Activated CD4-positive, CD25-positive, alpha-beta regulatory T cell treated with anti-CD3 and anti-CD28 coated beads, Interleukin-2, amount 50 U/mL, for 16 hours (primary cell): ENCODE results near the gene BTBD9.

Experiments used
- DNase-seq: peaks from one replicate; pipeline ENCODE4 v3.0.0-alpha.2; 2020; ENCODE audit warnings: low read depth, low spot score

BTBD9 gene

GRCh38 chr6:38164671-38165108, 475.0 kb downstream of the BTBD9 start:
- DNase-seq: no peak

- no peak for DNase-seq
Observed at GRCh38 chr6:38164131-38164481, 475.6 kb downstream of the BTBD9 start.

GRCh38 chr6:38163186-38164130, 476.3 kb downstream of the BTBD9 start:
- no peak for DNase-seq

- no peak for DNase-seq
Observed at GRCh38 chr6:38162493-38163185, 477.1 kb downstream of the BTBD9 start.

- DNase-seq: no peak
Observed at GRCh38 chr6:38161754-38162492, 477.8 kb downstream of the BTBD9 start.

GRCh38 chr6:38161331-38161730, 478.4 kb downstream of the BTBD9 start:
- no peak for DNase-seq

- no peak for DNase-seq
Observed at GRCh38 chr6:38160831-38161230, 478.9 kb downstream of the BTBD9 start.

GRCh38 chr6:38159596-38159995, 480.1 kb downstream of the BTBD9 start:
- DNase-seq: no peak

GRCh38 chr6:38158762-38159350, 480.9 kb downstream of the BTBD9 start:
- no peak for DNase-seq

GRCh38 chr6:38157905-38158304, 481.8 kb downstream of the BTBD9 start:
- no peak for DNase-seq

- no peak for DNase-seq
Observed at GRCh38 chr6:38156818-38157565, 482.7 kb downstream of the BTBD9 start.

- no peak for DNase-seq
Observed at GRCh38 chr6:38155621-38156204, 484.0 kb downstream of the BTBD9 start.

GRCh38 chr6:38155144-38155543, 484.6 kb downstream of the BTBD9 start:
- DNase-seq: no peak

GRCh38 chr6:38154731-38155130, 485.0 kb downstream of the BTBD9 start:
- no peak for DNase-seq

GRCh38 chr6:38153798-38154345, 485.9 kb downstream of the BTBD9 start:
- DNase-seq: no peak

GRCh38 chr6:38153076-38153797, 486.5 kb downstream of the BTBD9 start:
- no peak for DNase-seq

GRCh38 chr6:38152620-38153019, 487.1 kb downstream of the BTBD9 start:
- DNase-seq: no peak

- DNase-seq: no peak
Observed at GRCh38 chr6:38151580-38152500, 487.9 kb downstream of the BTBD9 start.
